ENCODE measurements around the gene CENPW. TPM values are rescaled to one million over a fixed set of nuclear protein-coding genes. Genes with fewer than 3 reads are reported as not detected.

The CENPW gene
- total and polyA plus RNA-seq, 12 donors, result 1.1 to 11.5 (median 5.4) TPM; not detected in 1

DNA sequence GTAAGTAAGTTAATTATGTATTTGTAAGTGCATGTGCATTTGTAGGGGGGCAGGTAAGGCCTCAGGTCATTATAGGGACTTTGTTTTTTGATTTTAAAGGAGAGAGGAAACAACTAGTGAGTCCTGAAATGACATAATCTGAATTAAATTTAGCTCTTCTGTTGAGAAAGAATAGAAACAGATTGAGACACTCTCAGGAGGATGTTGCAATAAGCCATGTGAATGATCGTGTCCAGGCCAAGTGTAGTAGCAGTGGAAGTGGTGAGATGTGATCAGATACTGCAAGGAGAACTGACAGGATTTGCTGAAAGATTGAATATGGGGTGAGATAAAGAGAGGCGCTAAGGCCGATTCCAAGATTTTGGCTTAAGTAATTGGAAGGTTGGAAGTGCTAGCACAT, 2.6 kb upstream of the CENPW start:
- DNase-seq, result peak; percentile 22 to 68 (median 50)
- 23 to 41% (median 34%) methylated on average over 3 of the region's 3 CpGs for WGBS, 4 donors
- H3K27ac ChIP-seq, result no peak overlapping the region
- H3K27me3 ChIP-seq, result no peaks in the 10 kb centered on the region
- H3K4me3 ChIP-seq, result no peak overlapping the region
- H3K4me1 ChIP-seq (replicated peaks in 1 of 2), result peaks cover 4 to 17% of the 10 kb centered on the region in 2 donors
- TF ChIP-seq POLR2A (IDR thresholded peaks at IDR 0.05), result no peak
- no peak for TF ChIP-seq CTCF (IDR thresholded peaks at IDR 0.05)
- H3K36me3 ChIP-seq (replicated peaks in 1 of 2), result no peaks in the 10 kb centered on the region
- intact Hi-C loops (cut with DNase I), result no loop called here
- no peaks in the 10 kb centered on the region for H3K9me3 ChIP-seq (replicated peaks in 1 of 3)

- TF ChIP-seq POLR2A (IDR thresholded peaks at IDR 0.05), result no peak
- Histone ChIP-seq H3K36me3 (replicated peaks in 1 of 2) (no peaks in the 10 kb centered on the region), H3K9me3 (replicated peaks in 1 of 3) (no peaks in the 10 kb centered on the region), H3K27ac (no peak overlapping the region), H3K4me1 (replicated peaks in 1 of 2) (peaks cover 4 to 17% of the 10 kb centered on the region in 2 donors), H3K4me3 (peak overlapping the region in 1 of 4 donors; percentile 75), H3K27me3 (no peaks in the 10 kb centered on the region)
- intact Hi-C loops (cut with DNase I), result no loop called here
- 47 to 52% (median 50%) methylated on average over 3 of the region's 3 CpGs for WGBS, 4 donors
- DNase-seq, result no peak
These were observed 1.2 kb downstream of the CENPW start for GRCh38 chr6:126341126-126341525.

- Histone ChIP-seq H3K9me3 (replicated peaks in 1 of 3) (no peaks in the 10 kb centered on the region), H3K27ac (no peak overlapping the region), H3K27me3 (no peaks in the 10 kb centered on the region), H3K36me3 (replicated peaks in 1 of 2) (no peaks in the 10 kb centered on the region), H3K4me1 (replicated peaks in 1 of 2) (peaks cover 4 to 12% of the 10 kb centered on the region in 2 donors), H3K4me3 (no peak overlapping the region)
- TF ChIP-seq CTCF (IDR thresholded peaks at IDR 0.05), result no peak
- TF ChIP-seq POLR2A (IDR thresholded peaks at IDR 0.05), result no peak
- intact Hi-C loops (cut with DNase I), result no loop called here
- no peak for DNase-seq
These were observed 4.3 kb downstream of the CENPW start for GRCh38 chr6:126344181-126344580.

DNA sequence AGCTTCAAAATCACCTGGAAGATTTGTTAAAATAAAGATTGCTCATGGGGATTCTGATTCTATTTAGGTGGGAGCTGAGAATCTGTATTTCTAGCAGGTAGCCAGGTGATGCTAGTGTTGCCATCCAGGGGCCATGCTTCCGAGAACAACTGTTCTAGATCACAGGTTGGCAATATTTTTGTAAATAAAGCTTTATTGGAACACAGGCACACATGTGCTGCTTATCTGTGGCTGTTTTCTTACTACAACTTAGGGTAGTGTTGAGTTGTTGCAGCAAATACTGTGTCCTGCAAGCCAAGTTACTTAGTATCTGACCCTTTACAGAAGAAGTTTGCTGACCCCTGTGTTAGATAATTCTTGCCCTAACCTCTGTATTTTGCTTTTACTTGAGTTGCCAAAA, 12.0 kb downstream of the CENPW start:
- Histone ChIP-seq H3K27ac (no peak overlapping the region), H3K4me3 (no peak overlapping the region), H3K27me3 (no peaks in the 10 kb centered on the region), H3K9me3 (replicated peaks in 1 of 3) (no peaks in the 10 kb centered on the region), H3K36me3 (replicated peaks in 1 of 2) (no peaks in the 10 kb centered on the region), H3K4me1 (replicated peaks in 1 of 2) (no peaks in the 10 kb centered on the region)
- TF ChIP-seq CTCF (IDR thresholded peaks at IDR 0.05) (no peak), POLR2A (IDR thresholded peaks at IDR 0.05) (no peak)
- intact Hi-C loops (cut with DNase I), result no loop called here
- no peak for DNase-seq
- WGBS, 4 donors, result 92 to 100% (median 98%) methylated on average over 1 of the region's 1 CpG

- H3K27ac ChIP-seq, result no peak overlapping the region
- H3K36me3 ChIP-seq (replicated peaks in 1 of 2), result no peaks in the 10 kb centered on the region
- H3K9me3 ChIP-seq (replicated peaks in 1 of 3), result no peaks in the 10 kb centered on the region
- intact Hi-C loops (cut with DNase I), result no loop called here
- no peaks in the 10 kb centered on the region for H3K4me1 ChIP-seq (replicated peaks in 1 of 2)
- no peaks in the 10 kb centered on the region for H3K27me3 ChIP-seq
- DNase-seq, result no peak
- TF ChIP-seq CTCF (IDR thresholded peaks at IDR 0.05) (no peak), POLR2A (IDR thresholded peaks at IDR 0.05) (no peak)
- no peak overlapping the region for H3K4me3 ChIP-seq
These were observed 12.6 kb downstream of the CENPW start for GRCh38 chr6:126352514-126352913.

Data from adrenal gland (tissue), 12 donors.